HepG2 (cell line): ENCODE data around the gene LIME1. TPM values are rescaled to one million over a fixed set of nuclear protein-coding genes. Genes with fewer than 3 reads are reported as not detected.

Experiments used
- ADNP ChIP-seq: sonication (generic); formaldehyde crosslinking; IDR thresholded peaks from 2 replicates; pipeline ENCODE4 v1.4.0; 2020; ENCODE audit warnings: missing genetic modification reagents
- ELF1 ChIP-seq: sonication (generic); formaldehyde crosslinking; IDR thresholded peaks from 2 replicates; pipeline ENCODE4 v1.4.0; 2020; ENCODE audit warnings: missing genetic modification reagents
- FOXM1 ChIP-seq: sonication (generic); formaldehyde crosslinking; IDR thresholded peaks from 2 replicates; pipeline ENCODE4 v1.5.0; 2020; ENCODE audit warnings: missing genetic modification reagents
- JUN ChIP-seq: sonication (generic); formaldehyde crosslinking; IDR thresholded peaks from 2 replicates; pipeline ENCODE4 v1.4.0; 2020; ENCODE audit warnings: mild to moderate bottlenecking, missing genetic modification reagents
- MAFK ChIP-seq, 2 experiments: IDR thresholded peaks in 1 of 2; conservative IDR thresholded peaks in 1 of 2; 2 replicates each; pipeline ENCODE4 v1.6.1; 2011; ENCODE audit warnings: improper control_type of control experiment in 2 of 2, low read length in 2 of 2
- MATR3 ChIP-seq: sonication (generic); formaldehyde crosslinking; IDR thresholded peaks from 2 replicates; pipeline ENCODE4 v1.4.0; 2020; ENCODE audit warnings: missing genetic modification reagents
- SKI ChIP-seq: fragments of 450-650 bp; IDR thresholded peaks from one replicate; pipeline ENCODE4 v1.6.1; 2018; ENCODE audit warnings: mild to moderate bottlenecking; ENCODE audit not compliant: partially characterized antibody
- SP140L ChIP-seq: sonication (generic); formaldehyde crosslinking; IDR thresholded peaks from 2 replicates; pipeline ENCODE4 v1.4.0; 2020; ENCODE audit warnings: missing genetic modification reagents, borderline replicate concordance
- TBP ChIP-seq: sonication (generic); formaldehyde crosslinking; IDR thresholded peaks from 2 replicates; pipeline ENCODE4 v1.5.0; 2020; ENCODE audit warnings: missing genetic modification reagents
- ZBTB1 ChIP-seq: sonication (generic); formaldehyde crosslinking; IDR thresholded peaks from 2 replicates; pipeline ENCODE4 v1.4.0; 2020; ENCODE audit warnings: missing genetic modification reagents, borderline replicate concordance
- ZNF263 ChIP-seq: sonication (generic); formaldehyde crosslinking; IDR thresholded peaks from 2 replicates; pipeline ENCODE4 v1.4.0; 2020; ENCODE audit warnings: missing genetic modification reagents
- ZNF564 ChIP-seq: sonication (generic); formaldehyde crosslinking; IDR thresholded peaks from 2 replicates; pipeline ENCODE4 v1.8.1; 2023; ENCODE audit warnings: mild to moderate bottlenecking, missing genetic modification reagents
- polyA plus RNA-seq, 8 experiments: library from polyadenylated mRNA; depleted of rRNA in 3 of 8; stranded (reverse) in 7 of 8; unstranded in 1 of 8; fragments of >200 nt; fragmentation: Illumina TruSeq in 4 of 8; extraction: Trizol in 4 of 8; gene quantifications; 2 replicates each; pipeline versions ENCODE4 v1.2.1 to v1.2.3, GENCODE V29; 2011 to 2016; ENCODE audit warnings: low read depth in 4 of 8, missing spikeins in 1 of 8, mixed read lengths in 1 of 8; ENCODE audit not compliant: insufficient read depth in 1 of 8
- total RNA-seq, 5 experiments: library from RNA; depleted of rRNA; stranded (reverse); fragments of >200 nt; fragmentation: Illumina TruSeq; extraction: Trizol; gene quantifications; 2 replicates each; pipeline ENCODE4 v1.2.3, GENCODE V29; 2016; ENCODE audit warnings: low read depth in 1 of 5
- TF ChIP-seq, protein P1 (sequence below): sonication (generic); formaldehyde crosslinking; IDR thresholded peaks from one replicate; pipeline ENCODE4 v1.5.1; 2020; ENCODE audit warnings: mild to moderate bottlenecking, missing genetic modification reagents; ENCODE audit errors: not compliant biosample characterization
- TF ChIP-seq, protein P2 (sequence below): sonication (generic); formaldehyde crosslinking; IDR thresholded peaks from 2 replicates; pipeline ENCODE4 v1.5.0; 2020; ENCODE audit warnings: missing genetic modification reagents
- TF ChIP-seq, protein P3 (sequence below): sonication (generic); formaldehyde crosslinking; IDR thresholded peaks from 2 replicates; pipeline ENCODE4 v1.4.0; 2020; ENCODE audit warnings: missing genetic modification reagents, borderline replicate concordance
- TF ChIP-seq, protein P4 (sequence below): sonication (generic); formaldehyde crosslinking; IDR thresholded peaks from 2 replicates; pipeline ENCODE4 v1.8.0; 2022; ENCODE audit warnings: missing genetic modification reagents, mild to moderate bottlenecking, borderline replicate concordance

LIME1 gene
- total and polyA plus RNA-seq, 2 of the 13 experiments (the other 11 are each of a cell fraction or from before 2014, with no cell fraction given): 13.0 to 61.5 TPM

DNA sequence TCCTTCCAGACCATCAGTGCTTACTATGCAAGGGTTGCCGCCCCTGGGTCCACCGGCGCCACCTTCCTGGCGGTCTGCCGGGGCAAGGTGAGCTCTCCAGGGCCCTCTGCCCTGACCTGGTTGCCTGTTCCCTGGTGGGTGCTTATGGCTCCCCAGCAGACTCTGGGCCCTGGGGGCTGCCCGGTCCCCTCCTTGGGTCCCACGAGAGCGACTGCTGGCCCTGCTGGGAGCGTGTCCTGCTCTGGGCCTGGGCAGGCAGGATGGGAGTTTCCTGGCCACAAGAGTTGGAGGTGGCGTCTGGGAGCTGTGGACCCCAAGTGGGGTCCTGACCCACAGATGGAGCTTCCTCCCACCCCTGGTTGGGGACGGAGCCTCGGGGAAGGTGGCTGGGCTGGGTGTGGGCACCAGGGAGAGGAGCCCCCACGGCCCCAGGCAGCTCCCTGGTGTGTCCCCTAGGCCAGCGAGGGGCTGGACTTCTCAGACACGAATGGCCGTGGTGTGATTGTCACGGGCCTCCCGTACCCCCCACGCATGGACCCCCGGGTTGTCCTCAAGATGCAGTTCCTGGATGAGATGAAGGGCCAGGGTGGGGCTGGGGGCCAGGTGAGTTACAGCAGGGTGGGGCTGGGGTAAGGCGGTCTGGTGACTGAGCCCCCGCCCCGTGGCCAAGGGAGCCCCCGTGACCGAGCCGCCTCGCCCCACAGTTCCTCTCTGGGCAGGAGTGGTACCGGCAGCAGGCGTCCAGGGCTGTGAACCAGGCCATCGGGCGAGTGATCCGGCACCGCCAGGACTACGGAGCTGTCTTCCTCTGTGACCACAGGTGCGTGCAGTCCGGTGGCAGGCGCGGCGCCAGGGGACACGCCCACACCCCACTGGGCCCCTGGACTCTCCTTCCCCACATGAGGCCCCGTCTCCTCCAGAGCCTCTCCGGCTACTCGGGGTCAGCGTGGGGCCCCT, 47.1 kb upstream of the LIME1 start (continued):
- TF ChIP-seq, protein P1, sequence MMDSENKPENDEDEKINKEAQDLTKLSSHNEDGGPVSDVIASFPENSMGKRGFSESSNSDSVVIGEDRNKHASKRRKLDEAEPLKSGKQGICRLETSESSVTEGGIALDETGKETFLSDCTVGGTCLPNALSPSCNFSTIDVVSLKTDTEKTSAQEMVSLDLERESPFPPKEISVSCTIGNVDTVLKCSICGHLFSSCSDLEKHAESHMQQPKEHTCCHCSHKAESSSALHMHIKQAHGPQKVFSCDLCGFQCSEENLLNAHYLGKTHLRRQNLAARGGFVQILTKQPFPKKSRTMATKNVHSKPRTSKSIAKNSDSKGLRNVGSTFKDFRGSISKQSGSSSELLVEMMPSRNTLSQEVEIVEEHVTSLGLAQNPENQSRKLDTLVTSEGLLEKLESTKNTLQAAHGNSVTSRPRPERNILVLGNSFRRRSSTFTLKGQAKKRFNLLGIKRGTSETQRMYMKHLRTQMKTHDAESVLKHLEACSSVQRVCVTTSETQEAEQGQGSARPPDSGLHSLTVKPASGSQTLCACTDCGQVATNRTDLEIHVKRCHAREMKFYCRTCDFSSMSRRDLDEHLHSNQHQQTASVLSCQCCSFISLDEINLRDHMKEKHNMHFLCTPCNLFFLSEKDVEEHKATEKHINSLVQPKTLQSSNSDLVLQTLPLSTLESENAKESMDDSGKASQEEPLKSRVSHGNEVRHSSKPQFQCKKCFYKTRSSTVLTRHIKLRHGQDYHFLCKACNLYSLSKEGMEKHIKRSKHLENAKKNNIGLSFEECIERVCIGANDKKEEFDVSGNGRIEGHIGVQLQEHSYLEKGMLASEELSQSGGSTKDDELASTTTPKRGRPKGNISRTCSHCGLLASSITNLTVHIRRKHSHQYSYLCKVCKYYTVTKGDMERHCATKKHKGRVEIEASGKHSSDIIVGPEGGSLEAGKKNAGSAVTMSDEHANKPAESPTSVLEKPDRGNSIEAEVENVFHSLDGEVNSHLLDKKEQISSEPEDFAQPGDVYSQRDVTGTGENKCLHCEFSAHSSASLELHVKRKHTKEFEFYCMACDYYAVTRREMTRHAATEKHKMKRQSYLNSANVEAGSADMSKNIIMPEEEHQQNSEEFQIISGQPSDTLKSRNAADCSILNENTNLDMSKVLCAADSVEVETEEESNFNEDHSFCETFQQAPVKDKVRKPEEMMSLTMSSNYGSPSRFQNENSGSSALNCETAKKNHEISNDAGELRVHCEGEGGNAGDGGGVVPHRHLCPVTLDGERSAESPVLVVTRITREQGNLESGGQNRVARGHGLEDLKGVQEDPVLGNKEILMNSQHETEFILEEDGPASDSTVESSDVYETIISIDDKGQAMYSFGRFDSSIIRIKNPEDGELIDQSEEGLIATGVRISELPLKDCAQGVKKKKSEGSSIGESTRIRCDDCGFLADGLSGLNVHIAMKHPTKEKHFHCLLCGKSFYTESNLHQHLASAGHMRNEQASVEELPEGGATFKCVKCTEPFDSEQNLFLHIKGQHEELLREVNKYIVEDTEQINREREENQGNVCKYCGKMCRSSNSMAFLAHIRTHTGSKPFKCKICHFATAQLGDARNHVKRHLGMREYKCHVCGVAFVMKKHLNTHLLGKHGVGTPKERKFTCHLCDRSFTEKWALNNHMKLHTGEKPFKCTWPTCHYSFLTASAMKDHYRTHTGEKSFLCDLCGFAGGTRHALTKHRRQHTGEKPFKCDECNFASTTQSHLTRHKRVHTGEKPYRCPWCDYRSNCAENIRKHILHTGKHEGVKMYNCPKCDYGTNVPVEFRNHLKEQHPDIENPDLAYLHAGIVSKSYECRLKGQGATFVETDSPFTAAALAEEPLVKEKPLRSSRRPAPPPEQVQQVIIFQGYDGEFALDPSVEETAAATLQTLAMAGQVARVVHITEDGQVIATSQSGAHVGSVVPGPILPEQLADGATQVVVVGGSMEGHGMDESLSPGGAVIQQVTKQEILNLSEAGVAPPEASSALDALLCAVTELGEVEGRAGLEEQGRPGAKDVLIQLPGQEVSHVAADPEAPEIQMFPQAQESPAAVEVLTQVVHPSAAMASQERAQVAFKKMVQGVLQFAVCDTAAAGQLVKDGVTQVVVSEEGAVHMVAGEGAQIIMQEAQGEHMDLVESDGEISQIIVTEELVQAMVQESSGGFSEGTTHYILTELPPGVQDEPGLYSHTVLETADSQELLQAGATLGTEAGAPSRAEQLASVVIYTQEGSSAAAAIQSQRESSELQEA (CRISPR knock-in tag): peak; percentile 42
- TF ChIP-seq MATR3 (CRISPR knock-in tag) (0 out of 2 replicates have a peak, but pooled peaks have one; percentile 32), FOXM1 (no peak), ZNF263 (CRISPR knock-in tag) (no peak), ELF1 (CRISPR knock-in tag) (no peak), JUN (CRISPR knock-in tag) (no peak), MAFK (conservative IDR thresholded peaks at IDR 0.05 in 1 of 2, IDR thresholded peaks at IDR 0.05 in 1 of 2; ENCODE audit: low read length in 2 of 2) (no peak), ADNP (CRISPR knock-in tag) (no peak), ZBTB1 (CRISPR knock-in tag) (no peak), ZNF564 (CRISPR knock-in tag) (no peak), SKI (no peak), SP140L (CRISPR knock-in tag) (no peak), TBP (CRISPR knock-in tag) (no peak)
- TF ChIP-seq, protein P2, sequence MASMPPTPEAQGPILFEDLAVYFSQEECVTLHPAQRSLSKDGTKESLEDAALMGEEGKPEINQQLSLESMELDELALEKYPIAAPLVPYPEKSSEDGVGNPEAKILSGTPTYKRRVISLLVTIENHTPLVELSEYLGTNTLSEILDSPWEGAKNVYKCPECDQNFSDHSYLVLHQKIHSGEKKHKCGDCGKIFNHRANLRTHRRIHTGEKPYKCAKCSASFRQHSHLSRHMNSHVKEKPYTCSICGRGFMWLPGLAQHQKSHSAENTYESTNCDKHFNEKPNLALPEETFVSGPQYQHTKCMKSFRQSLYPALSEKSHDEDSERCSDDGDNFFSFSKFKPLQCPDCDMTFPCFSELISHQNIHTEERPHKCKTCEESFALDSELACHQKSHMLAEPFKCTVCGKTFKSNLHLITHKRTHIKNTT (CRISPR knock-in tag): no peak
- TF ChIP-seq, protein P3, sequence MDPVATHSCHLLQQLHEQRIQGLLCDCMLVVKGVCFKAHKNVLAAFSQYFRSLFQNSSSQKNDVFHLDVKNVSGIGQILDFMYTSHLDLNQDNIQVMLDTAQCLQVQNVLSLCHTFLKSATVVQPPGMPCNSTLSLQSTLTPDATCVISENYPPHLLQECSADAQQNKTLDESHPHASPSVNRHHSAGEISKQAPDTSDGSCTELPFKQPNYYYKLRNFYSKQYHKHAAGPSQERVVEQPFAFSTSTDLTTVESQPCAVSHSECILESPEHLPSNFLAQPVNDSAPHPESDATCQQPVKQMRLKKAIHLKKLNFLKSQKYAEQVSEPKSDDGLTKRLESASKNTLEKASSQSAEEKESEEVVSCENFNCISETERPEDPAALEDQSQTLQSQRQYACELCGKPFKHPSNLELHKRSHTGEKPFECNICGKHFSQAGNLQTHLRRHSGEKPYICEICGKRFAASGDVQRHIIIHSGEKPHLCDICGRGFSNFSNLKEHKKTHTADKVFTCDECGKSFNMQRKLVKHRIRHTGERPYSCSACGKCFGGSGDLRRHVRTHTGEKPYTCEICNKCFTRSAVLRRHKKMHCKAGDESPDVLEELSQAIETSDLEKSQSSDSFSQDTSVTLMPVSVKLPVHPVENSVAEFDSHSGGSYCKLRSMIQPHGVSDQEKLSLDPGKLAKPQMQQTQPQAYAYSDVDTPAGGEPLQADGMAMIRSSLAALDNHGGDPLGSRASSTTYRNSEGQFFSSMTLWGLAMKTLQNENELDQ: no peak
- TF ChIP-seq, protein P4, sequence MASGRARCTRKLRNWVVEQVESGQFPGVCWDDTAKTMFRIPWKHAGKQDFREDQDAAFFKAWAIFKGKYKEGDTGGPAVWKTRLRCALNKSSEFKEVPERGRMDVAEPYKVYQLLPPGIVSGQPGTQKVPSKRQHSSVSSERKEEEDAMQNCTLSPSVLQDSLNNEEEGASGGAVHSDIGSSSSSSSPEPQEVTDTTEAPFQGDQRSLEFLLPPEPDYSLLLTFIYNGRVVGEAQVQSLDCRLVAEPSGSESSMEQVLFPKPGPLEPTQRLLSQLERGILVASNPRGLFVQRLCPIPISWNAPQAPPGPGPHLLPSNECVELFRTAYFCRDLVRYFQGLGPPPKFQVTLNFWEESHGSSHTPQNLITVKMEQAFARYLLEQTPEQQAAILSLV (CRISPR knock-in tag): 0 out of 2 replicates have a peak, but pooled peaks have one; percentile 42
